Psoas muscle (tissue), 8 donors: ENCODE results near the gene SPOCK3. TPM values are rescaled to one million over a fixed set of nuclear protein-coding genes. Genes with fewer than 3 reads are reported as not detected.

Source experiments
- ATAC-seq, 4 donors: fragments of 200-7000 bp; cut with Tn5 transposase; one replicate each; pipeline ENCODE4 v1.9.1; 2020; ENCODE audit warnings: moderate library complexity in 3 of 4, mild to moderate bottlenecking in 2 of 4
- DNase-seq, 2 donors: peaks; one replicate each; pipeline ENCODE4 v3.0.0-alpha.2; 2020
- H3K27ac ChIP-seq: fragments of 200-600 bp; one replicate; pipeline ENCODE4 v1.8.0; 2022
- H3K27me3 ChIP-seq, 3 donors: fragments of 200-600 bp in 1 of 3; one replicate each; pipeline versions ENCODE4 v1.6.1 to v1.8.0; 2013 to 2022; ENCODE audit warnings: low read length in 2 of 3, mild to moderate bottlenecking in 2 of 3, moderate library complexity in 1 of 3; ENCODE audit not compliant: insufficient read depth in 3 of 3
- H3K36me3 ChIP-seq, 2 donors: fragments of 200-600 bp in 1 of 2; one replicate each; pipeline versions ENCODE4 v1.6.1 to v1.8.0; 2013 to 2022; ENCODE audit warnings: low read depth in 1 of 2, mild to moderate bottlenecking in 1 of 2, moderate library complexity in 1 of 2; ENCODE audit not compliant: insufficient read depth in 1 of 2
- H3K4me1 ChIP-seq: fragments of 200-600 bp; one replicate; pipeline ENCODE4 v1.8.0; 2022
- H3K4me3 ChIP-seq: fragments of 200-600 bp; one replicate; pipeline ENCODE4 v1.8.0; 2022; ENCODE audit warnings: mild to moderate bottlenecking
- H3K9me3 ChIP-seq: fragments of 200-600 bp; one replicate; pipeline ENCODE4 v1.8.0; 2022
- WGBS, 3 donors: extraction: QIAGEN DNeasy Blood & Tissue Kit; methylation state at CpG; one replicate each; pipeline versions ENCODE4 v1.1.6 to v1.1.7; 2013; 5-methylcytosine and 5-hydroxymethylcytosine counted together
- intact Hi-C, 2 donors: fragments of 100-400 bp; cut with DNase I; formaldehyde crosslinking; loops; one replicate each; pipeline versions ENCODE4 v1.11.0 to v1.14.2; 2022
- polyA plus RNA-seq, 3 donors: library from polyadenylated mRNA; stranded (reverse); fragments of 200-250 nt; gene quantifications; one replicate each; pipeline ENCODE4 v1.2.3, GENCODE V29; 2013
- total RNA-seq, 4 donors: library from RNA; stranded (reverse); fragmentation: NEBNext Ultra II Directional in 2 of 4; extraction: Animal tissue kit (Norgen Biotek cat#: 25700) in 2 of 4; gene quantifications; one replicate each; pipeline versions ENCODE4 v1.2.1 to v1.2.4, GENCODE V29; 2021 to 2023
- TF ChIP-seq, protein P1 (sequence below): fragments of 200-600 bp; IDR thresholded peaks from one replicate; pipeline ENCODE4 v1.8.0; 2022; ENCODE audit warnings: antibody characterized with exemption
- donor health status: healthy with polysubstance abuse.
- donor health status: DM: no; HTN: no; CAD: no; lungs with moderate emphysema.
- donor health status: Bipolar disorder and iron deficiency.
- donor health status: healthy.
- donor health status: DM: yes; HTN: yes; CAD: no.
- donor health status: DM: no; HTN: no; CAD: no.
- donor health status: DM: no; HTN: no; CAD: no.
- donor health status: DM: yes; HTN: yes; CAD: no.

SPOCK3 gene
- total and polyA plus RNA-seq, 7 donors: 0.09 to 1.0 (median 0.11) TPM; not detected in 4

DNA sequence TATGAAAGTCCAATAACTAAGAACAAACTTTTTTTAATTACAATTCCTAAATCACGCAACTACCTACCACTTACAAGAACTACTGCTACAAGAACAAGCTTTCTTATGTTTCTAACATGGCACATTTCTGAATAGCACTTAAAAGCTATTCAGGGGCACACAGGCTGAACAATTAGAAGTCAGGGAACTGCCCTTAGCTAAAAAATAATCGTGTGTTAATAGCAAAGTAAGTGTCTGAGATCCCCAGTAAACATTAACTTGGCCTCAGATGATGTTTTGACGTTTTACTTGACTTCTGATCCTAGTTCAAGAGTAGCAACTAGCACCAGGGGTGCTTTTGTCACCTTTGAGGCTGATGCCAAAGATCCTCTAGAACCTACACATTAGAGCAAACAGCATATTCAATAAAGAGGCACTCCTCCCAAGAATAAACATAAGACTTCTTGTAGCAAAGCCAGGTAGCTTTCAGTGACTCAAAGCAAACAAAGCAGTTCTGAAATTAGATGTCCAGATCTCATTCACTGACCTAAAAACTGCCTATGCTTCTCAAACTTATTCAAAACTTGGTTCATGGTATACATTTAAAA, 16.2 kb downstream of the SPOCK3 start:
- no peaks in the 10 kb centered on the region for H3K9me3 ChIP-seq
- TF ChIP-seq, protein P1, sequence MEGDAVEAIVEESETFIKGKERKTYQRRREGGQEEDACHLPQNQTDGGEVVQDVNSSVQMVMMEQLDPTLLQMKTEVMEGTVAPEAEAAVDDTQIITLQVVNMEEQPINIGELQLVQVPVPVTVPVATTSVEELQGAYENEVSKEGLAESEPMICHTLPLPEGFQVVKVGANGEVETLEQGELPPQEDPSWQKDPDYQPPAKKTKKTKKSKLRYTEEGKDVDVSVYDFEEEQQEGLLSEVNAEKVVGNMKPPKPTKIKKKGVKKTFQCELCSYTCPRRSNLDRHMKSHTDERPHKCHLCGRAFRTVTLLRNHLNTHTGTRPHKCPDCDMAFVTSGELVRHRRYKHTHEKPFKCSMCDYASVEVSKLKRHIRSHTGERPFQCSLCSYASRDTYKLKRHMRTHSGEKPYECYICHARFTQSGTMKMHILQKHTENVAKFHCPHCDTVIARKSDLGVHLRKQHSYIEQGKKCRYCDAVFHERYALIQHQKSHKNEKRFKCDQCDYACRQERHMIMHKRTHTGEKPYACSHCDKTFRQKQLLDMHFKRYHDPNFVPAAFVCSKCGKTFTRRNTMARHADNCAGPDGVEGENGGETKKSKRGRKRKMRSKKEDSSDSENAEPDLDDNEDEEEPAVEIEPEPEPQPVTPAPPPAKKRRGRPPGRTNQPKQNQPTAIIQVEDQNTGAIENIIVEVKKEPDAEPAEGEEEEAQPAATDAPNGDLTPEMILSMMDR: no peak
- DNase-seq (no peak), ATAC-seq (no peak)
- 50 to 60% (median 60%) methylated on average over 3 of the region's 3 CpGs for WGBS, 3 donors
- H3K4me1 ChIP-seq: peaks cover 6% of the 10 kb centered on the region
- H3K27me3 ChIP-seq: no peaks in the 10 kb centered on the region
- no peak overlapping the region for H3K27ac ChIP-seq
- intact Hi-C loops: loop anchor here in 1 of 2 donors (5.0 kb wide), 1 partner anchor 106 kb away; no protein-coding TSS in a partner anchor
- H3K36me3 ChIP-seq: no peaks in the 10 kb centered on the region
- no peak overlapping the region for H3K4me3 ChIP-seq

DNA sequence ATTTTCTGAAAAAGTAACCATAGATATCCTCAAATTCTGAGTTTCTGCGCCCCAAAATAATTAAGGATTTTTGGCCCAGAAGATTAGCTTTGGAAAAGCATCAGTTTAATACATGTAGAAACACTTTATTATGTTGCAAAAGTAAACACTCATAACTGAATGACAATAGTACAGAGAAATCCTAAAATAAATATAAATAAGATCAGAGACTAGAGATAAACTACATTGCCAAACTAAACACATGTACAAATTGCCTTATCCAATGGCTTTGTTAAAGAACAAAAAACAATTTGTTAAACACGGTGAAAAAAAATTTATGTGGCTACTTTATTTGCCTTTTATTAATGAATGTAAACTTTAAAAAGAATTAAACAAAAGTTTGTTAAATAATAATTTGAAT, 17.5 kb downstream of the SPOCK3 start:
- TF ChIP-seq, protein P1: no peak
- no peaks in the 10 kb centered on the region for H3K9me3 ChIP-seq
- peaks cover 6% of the 10 kb centered on the region for H3K4me1 ChIP-seq
- ATAC-seq: no peak
- H3K36me3 ChIP-seq: no peaks in the 10 kb centered on the region
- intact Hi-C loops: loop anchor here in 1 of 2 donors (5.0 kb wide), 1 partner anchor 104 kb away; no protein-coding TSS in a partner anchor
- no peak overlapping the region for H3K4me3 ChIP-seq
- DNase-seq: no peak
- 69 to 93% (median 89%) methylated on average over 2 of the region's 2 CpGs for WGBS, 3 donors
- no peak overlapping the region for H3K27ac ChIP-seq
- no peaks in the 10 kb centered on the region for H3K27me3 ChIP-seq

DNA sequence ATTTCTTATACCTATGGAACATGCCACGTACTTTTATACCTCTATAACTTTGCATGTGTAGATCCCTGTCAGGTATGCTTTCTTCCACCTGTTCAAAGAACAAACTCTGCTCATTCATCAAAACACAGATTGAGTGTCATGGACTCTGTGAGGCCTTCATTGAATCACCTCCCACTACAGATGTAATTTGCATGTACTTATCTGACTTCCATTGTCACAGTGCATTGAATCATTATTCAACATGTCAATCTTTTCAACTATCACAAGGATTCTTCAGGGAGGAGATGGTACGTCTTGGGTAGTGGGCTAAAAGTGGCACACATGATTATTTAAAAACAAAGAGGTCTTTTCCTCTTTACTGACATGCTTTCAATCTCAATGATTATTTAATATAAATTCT, 24.1 kb downstream of the SPOCK3 start:
- intact Hi-C loops: no loop called here
- no peak for ATAC-seq
- no peaks in the 10 kb centered on the region for H3K36me3 ChIP-seq
- no peak for DNase-seq
- no peaks in the 10 kb centered on the region for H3K4me1 ChIP-seq
- 77 to 84% (median 82%) methylated on average over 2 of the region's 2 CpGs for WGBS, 3 donors
- no peaks in the 10 kb centered on the region for H3K27me3 ChIP-seq
- no peaks in the 10 kb centered on the region for H3K9me3 ChIP-seq
- no peak overlapping the region for H3K27ac ChIP-seq
- TF ChIP-seq, protein P1: no peak
- no peak overlapping the region for H3K4me3 ChIP-seq

DNA sequence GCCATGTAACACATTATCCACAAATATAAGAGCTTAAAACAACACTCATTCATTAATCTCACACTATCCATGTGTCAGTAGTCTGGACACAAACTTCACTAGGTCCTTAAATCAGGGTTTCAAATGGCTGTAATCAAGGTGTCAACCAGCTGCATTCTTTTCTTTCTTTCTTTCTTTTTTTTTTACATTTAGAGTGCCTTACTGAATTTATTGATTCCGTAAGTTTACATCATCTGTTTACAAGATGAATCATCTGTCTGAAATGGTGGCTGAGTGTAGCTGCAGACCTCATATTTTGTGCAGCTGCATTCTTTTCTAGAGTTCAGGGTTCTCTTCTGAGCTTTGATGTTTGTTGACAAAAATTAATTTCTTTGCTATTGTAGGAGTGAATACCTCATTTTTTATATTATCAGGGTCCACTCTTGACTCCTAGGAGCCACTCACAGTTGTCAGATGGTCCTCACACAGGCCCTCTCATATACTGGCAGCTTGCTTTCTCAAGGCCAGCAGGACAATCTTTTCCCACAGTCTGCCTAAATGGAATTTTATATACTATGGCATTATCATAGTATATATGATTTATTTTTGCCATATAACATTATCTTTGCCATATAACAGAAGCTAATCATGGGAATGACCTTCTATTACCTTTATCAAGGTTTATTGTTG, 37.8 kb downstream of the SPOCK3 start:
- peaks cover 5% of the 10 kb centered on the region for H3K9me3 ChIP-seq
- no peaks in the 10 kb centered on the region for H3K4me1 ChIP-seq
- ATAC-seq: no peak
- WGBS, 3 donors: 77 to 100% (median 93%) methylated on average over 1 of the region's 1 CpG
- H3K27ac ChIP-seq: no peak overlapping the region
- no peak overlapping the region for H3K4me3 ChIP-seq
- TF ChIP-seq, protein P1: no peak
- DNase-seq: no peak
- intact Hi-C loops: no loop called here
- H3K27me3 ChIP-seq: no peaks in the 10 kb centered on the region
- H3K36me3 ChIP-seq: no peaks in the 10 kb centered on the region
